ENCODE data around the gene PARVG.
"Not testable (repeated sequence)": the region's sequence is repeated elsewhere in the genome, so short reads cannot be mapped to it uniquely, and the experiment has no call there.

Gene PARVG

DNA sequence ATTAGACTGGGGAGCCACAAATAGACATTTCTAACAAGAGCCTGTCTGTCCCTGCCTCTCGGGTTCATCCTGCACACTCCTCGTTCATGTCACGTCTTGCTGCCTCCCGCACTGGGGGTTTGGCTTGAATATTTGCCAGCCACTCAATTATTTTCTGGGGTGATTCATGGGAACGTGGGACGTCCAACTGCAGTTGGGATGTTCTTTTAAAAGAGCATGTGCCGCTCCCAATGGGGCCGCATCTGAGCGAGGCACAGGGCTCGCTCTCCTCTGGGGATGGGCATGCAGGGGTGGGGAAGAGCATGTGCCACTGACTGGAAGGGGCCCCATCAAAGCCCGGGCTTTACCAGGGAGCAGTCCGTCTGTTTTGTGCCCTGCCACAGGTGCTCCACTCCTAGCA is 43.4 kb downstream of the PARVG start:
- DNase-seq = no peak
- in situ Hi-C loops (cut with MboI; ENCODE audit: low pct_unique_long_range_greater_than_20kb, low sequenced_read_pairs) = no loop called here

DNA sequence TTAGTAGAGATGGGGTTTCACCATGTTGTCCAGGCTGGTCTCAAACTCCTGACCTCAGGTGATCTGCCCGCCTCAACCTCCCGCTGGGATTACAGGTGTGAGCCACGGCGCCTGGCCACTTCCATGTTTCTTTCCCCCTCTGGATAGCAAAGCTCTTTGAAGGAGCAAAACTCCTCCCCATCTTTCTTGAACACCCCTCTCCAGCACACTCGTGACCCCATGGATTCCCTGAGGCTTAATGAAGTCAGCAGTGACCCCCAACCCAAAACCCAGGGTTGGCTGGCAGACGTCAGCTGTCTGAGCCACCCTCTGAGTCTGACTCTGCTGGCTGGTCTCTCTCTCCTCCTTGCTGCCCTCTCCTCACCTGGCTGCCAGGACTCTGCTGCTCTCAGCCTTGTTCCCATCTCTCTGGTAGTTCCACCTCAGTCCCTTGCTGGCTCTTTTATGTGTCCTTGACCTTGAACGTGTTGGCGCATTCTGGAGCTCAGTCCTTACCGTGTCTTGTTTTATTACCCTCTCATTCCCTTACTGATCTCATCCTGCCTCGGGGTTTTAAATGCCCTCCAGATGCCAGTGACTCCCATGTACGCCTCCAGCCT is 44.5 kb downstream of the PARVG start:
- in situ Hi-C loops (cut with MboI; ENCODE audit: low pct_unique_long_range_greater_than_20kb, low sequenced_read_pairs) = no loop called here
- DNase-seq = no peak

DNA sequence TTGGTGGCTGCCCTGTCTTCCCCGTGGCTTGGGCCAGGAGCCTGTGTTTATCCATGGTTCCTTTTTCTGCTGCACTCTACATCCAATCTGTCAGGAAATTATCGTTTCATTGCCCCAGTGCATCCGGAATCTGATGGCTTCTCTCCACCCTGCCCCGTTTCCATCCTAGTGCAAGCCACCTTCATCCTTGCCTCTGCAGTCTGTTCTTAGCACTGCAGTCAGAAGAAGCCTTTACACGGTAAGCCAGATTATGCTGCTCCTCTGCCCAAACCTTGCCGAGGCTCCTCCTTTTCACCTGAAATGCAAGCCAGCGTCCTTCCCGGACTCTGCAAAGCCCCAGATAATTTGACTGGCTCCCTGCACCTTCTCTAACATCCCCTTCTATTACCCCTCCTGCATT is 45.1 kb downstream of the PARVG start:
- no peak for DNase-seq
- in situ Hi-C loops (cut with MboI; ENCODE audit: low pct_unique_long_range_greater_than_20kb, low sequenced_read_pairs) = no loop called here

DNA sequence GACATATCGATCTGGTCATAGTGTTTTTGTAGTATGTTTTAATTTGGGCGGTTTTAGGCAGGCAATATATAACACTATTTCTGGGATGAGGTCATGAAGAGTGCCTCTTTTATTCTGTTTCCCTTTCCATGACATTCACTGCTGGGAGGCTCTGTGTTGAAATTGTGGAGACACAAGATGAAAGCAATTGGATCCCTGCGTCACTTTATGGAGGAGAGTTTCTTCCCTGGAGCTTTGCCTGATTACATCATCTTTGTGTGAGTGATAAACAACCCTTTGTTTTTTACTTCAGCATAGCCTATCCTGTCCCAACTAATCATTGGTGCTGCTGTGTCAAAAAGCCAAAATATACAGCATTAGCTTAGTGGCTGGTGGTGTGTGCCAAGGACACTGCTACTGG is 48.6 kb downstream of the PARVG start:
- in situ Hi-C loops (cut with MboI; ENCODE audit: low pct_unique_long_range_greater_than_20kb, low sequenced_read_pairs) = no loop called here
- no peak for DNase-seq

DNA sequence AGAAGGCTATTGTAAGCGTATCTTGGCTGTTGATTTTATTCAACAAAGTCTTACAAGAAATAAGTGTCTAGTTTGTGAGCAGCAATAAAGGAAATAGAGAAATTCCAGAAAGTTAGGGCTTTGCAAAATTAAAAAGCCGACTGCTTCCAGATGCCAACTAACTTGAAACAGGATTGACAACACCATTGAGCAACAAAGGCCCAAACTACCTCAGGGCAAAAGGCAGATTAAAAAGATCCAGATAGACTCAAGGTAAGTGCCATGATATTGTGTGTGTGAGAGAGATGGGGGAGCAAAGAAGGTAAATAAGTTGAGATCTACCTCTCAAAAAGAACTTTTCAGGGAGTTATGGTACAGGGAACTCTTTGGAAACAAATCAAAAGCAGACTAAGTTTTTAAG is 49.1 kb downstream of the PARVG start:
- no peak for DNase-seq
- in situ Hi-C loops (cut with MboI; ENCODE audit: low pct_unique_long_range_greater_than_20kb, low sequenced_read_pairs) = no loop called here

DNA sequence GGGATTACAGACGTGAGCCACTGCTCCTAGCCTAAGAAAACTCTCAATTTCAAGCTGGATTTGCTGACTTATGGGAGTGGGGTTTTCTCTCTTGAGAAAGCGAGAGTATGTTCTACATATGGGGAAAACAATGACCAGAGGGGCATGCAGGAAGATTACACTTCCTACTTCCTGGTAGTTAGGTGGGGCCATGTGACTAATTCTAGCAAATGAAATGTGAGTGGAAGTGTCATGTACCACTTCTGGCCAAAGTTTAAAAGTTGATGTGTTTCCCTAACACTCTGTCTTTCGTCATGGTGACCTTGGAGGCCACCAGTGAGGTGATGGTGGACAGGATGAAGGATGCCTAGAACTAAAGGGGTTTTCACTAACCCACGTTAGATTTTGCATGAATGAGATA is 50.5 kb downstream of the PARVG start:
- in situ Hi-C loops (cut with MboI; ENCODE audit: low pct_unique_long_range_greater_than_20kb, low sequenced_read_pairs) = no loop called here
- DNase-seq = no peak

DNA sequence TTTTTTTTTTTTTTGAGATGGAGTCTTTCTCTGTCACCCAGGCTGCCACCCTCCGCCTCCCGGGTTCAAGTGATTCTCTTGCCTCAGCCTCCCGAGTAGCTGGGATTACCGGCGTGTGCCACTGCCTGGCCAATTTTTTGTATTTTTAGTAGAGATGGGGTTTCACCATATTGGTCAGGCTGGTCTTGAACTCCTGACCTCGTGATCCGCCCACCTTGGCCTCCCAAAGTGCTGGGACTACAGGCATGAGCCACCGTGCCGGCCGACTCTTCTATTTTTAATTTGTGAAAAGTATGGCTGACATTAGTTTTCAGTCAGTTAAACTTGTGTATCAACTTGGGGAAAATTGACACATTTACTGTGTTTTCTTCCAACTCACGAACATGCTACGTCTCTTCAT is 53.6 kb downstream of the PARVG start:
- in situ Hi-C loops (cut with MboI; ENCODE audit: low pct_unique_long_range_greater_than_20kb, low sequenced_read_pairs); DNase-seq: not testable (repeated sequence)

DNA sequence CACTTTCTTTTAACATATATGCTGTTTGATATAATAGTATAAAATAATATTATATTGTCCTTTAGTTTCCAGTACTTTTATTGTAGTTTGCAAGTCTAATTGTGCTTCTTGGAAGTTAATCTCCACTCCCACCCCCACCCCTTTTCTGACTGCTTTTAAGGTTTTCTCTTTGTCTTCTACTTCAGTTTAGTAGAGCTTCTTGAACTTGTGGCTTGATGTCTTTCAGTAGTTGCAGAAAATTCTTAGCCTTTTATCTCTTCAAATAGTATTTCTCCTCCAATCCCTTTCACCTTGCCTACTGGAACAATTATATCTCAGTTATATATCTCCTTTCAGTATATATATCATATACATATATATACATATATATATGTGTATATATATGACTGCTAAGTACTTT is 56.6 kb downstream of the PARVG start:
- in situ Hi-C loops (cut with MboI; ENCODE audit: low pct_unique_long_range_greater_than_20kb, low sequenced_read_pairs) = no loop called here
- no peak for DNase-seq

DNA sequence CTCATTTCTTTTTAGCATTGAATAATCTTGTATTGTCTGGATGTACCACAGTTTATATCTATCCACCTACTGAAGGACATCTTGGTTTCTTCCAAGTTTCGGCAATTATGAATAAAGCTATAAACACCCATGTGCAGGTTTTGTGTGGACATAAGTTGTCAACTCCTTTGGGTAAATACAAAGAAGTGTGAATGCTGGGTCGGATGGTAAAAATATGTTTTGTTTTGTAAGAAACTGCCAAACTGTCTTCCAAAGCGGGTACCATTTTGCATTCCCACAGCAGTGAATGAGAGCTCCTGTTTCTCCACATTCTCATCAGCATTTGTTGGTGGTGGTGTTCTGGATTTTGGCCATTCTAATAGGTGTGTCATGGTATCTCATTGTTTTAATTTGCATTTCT is 60.4 kb downstream of the PARVG start:
- in situ Hi-C loops (cut with MboI; ENCODE audit: low pct_unique_long_range_greater_than_20kb, low sequenced_read_pairs) = not testable (repeated sequence)

DNA sequence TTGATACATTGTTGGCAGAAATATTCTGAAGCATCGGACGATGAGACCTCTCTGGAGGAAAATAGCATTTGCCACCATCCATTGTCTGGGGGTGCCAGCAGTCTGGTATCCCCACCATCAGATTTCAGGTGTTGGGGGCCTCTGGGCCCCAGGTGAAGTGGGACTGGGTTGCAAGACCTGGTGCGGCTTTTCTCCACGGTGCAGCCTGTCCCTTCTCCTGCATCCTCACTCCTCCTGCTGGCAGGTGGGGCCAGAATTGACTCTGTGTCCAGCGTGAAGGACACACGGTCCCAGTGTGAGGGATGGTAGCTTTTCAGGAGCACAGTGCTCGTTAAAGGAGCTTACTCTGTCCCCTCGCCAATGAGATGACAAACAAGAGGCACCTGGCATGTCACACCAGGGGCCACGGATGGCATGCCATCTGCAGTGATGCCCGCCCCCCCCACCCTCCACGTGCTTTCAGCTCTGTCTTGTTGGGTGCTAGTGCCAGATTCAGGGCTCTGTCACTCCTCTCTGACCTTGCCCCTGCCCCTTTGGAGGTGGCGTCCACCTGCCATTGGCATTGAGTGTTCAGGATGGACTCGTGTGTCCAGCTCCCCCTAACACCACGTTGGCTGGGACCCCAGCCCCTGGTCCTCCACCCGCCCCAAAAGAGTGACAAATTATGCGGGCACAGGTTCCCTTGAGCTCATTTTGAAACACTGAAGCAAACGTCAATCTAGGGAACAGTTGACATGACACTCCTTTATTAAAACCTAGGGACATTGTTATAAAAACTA is 62.4 kb downstream of the PARVG start:
- no peak for DNase-seq
- in situ Hi-C loops (cut with MboI; ENCODE audit: low pct_unique_long_range_greater_than_20kb, low sequenced_read_pairs) = no loop called here

More for the DNA sequence above, 60.4 kb downstream of the PARVG start:
- not testable (repeated sequence) for DNase-seq

DNA sequence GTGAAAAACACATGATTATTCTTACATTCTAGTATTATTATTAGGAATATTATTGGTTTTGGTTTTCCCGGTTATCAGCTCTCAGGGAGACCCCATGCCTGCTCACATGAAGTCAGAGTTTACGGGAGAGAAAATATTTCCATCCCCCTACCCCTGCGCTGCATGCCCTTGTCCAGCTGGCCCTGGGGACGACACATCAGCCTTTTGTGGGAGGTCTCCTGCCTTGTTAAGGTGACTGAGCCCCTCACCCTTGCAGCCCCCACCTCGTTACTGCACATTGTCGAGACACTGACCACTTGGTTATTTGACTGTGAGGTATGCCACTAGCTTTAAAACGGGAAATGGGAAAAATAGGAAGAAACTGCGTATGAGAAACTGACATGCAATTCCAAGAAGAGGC is 63.0 kb downstream of the PARVG start:
- in situ Hi-C loops (cut with MboI; ENCODE audit: low pct_unique_long_range_greater_than_20kb, low sequenced_read_pairs) = no loop called here
- no peak for DNase-seq

DNA sequence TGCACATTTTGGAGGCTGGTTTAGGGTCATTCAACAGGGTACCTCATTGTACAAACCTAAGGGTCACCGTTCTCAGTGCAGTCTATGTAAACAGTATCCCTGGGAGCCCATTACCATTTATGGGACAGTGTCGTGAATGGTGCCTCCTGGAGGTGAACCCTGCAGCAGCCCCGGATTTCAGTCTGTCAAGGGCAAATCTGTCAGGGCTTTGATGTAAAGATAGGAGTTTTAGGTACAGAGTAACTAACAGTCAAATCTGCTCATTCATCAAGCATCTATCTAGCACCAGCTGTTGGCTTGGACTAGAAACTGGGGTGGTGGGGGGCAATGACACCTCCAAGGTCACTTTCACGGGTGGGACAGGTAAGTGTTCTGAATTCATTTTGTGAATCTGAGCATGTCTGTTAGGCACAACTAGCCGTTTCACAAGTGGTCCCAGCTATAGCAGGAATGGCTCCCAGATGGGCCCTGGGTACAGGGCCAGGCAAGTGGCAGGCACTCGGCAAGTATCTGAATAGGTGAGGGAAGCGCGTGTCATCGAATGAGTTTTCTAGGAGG is 63.6 kb downstream of the PARVG start:
- in situ Hi-C loops (cut with MboI; ENCODE audit: low pct_unique_long_range_greater_than_20kb, low sequenced_read_pairs) = no loop called here
- no peak for DNase-seq

DNA sequence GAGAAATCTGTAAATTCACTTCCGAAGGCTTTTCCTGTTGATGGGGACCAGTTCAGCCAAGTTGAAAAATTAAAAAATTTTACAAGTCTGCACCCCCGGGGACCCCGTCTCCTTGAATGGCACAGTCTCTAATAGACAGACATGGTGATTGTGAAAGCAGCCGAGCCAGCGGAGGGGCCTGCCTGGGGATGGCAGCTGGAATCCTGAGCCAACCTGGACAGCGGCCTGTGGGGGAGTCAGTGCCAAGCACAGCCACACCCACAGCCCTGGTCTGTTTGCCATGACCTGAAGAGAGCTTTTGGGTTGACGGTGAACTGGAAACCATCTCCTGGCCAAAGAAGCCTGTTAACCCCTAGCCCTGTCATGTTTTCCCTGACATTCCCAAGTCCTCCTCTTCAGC is 64.7 kb downstream of the PARVG start:
- in situ Hi-C loops (cut with MboI; ENCODE audit: low pct_unique_long_range_greater_than_20kb, low sequenced_read_pairs) = no loop called here
- DNase-seq = no peak

DNA sequence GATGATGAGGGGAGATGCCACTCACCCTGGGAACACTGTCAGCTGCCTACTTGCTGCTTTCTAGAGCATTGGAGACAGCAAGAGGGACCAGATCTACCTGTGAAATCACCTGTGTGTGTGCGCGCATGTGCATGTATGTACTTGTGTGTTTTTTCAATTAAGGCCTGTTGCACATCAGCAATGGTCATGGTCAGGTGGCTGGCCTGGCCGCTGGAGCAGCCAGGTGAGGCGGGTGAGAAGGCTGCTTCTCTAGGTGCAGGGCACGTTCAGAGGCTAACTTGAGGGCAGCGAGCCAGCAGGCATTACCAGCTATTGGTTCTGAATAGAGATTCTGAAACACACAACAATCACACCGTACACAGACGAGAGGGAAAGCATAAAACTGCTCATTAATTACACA is 65.1 kb downstream of the PARVG start:
- in situ Hi-C loops (cut with MboI; ENCODE audit: low pct_unique_long_range_greater_than_20kb, low sequenced_read_pairs) = no loop called here
- no peak for DNase-seq

DNA sequence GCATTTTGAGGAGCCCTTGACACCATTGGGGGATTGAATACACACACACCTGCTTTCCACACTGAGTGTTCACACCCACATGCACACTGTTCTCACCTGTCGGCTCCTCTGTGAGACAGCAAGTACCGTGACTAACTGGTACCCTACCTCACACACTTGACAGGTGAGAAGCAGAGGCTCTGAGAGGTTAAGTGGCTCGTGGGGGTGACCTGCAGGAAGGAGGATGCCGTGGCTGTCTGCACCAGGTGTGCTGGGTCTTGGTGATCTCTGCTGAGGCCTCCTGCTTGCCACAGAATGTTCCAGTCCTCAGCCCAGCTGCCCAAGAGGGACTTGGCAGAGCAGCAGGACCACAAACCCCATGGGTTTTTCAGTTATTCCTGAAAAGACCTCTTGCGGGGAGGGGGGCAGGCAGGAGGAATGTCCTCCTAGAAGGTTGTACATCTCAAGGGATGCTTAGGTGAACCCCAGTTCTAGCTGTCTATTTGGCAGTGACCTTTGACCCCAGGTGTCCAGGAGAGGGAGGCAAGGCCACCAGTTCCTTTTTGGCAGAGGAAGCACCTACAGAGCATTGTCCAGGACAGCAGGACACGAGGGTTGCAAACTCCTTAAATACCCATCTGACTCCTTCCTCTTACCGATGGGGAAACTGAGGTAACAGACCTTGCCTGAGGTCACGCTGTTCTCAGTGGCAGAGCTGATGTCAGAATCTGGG is 66.0 kb downstream of the PARVG start:
- in situ Hi-C loops (cut with MboI; ENCODE audit: low pct_unique_long_range_greater_than_20kb, low sequenced_read_pairs) = no loop called here
- DNase-seq = no peak

DNA sequence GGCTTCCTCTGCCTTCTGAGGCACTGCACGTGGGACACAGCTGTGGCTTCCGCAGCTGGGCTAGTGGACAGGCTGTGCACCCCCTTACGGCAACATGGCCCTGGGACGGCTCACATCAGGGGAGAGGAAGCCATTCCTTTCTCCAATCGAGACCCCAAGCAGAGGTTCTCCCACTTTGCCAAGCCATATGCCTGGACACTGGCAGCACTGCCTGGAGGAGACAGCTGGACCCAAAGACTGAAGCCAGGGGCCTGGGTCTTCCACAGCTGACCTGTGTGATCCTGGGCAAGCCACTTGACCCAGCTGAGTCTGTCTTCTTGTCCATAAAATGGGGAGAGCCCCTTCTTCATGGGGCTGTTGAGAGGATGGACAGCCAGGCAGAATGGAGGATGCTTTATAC is 66.6 kb downstream of the PARVG start:
- in situ Hi-C loops (cut with MboI; ENCODE audit: low pct_unique_long_range_greater_than_20kb, low sequenced_read_pairs) = no loop called here
- DNase-seq = no peak

DNA sequence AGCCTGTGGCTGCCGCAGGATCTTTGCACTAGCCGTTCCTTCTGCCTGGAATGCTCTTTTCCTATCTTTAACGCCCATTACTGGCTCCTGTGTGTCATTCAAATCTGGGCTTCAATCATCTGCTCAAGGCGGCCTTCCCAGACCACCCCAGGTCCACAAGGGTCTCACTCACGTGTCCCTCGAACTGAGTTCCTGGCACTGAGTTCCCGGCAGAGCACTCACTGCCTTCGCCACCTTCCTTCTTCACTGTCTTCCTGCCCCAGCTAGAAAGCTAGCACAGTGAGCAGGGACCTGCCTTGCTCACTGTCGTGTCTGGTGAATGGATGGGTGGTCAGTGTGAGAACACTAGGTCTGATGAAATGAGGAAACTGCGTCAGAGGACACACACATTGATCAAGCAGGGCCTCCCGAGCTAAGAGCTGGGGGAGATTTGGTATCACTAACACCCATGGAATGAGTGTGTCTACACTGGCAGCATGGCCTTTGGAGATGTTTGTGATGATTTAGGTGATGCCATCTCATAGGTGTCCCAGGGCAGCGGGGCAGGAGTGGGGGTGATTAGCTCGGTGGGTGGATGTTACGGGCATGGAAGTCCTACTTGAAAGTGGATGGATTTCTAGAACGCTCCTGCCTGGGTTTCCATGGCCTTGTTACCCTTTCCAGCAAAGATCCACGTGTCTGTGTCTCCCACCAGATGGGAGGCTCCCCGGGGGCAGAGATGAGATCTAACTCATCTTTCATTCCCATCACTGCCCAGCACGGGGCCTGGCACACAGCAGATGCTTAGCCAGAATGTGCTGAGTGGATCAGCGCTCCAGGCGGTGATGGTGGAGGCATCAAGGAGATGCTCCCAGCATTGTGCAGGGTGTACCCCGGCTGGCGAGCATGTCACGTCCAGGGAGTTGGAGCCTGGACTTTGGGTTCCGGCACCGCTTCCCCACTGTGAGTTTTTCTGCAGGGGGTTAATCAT is 67.5 kb downstream of the PARVG start:
- DNase-seq = no peak
- in situ Hi-C loops (cut with MboI; ENCODE audit: low pct_unique_long_range_greater_than_20kb, low sequenced_read_pairs) = no loop called here

DNA sequence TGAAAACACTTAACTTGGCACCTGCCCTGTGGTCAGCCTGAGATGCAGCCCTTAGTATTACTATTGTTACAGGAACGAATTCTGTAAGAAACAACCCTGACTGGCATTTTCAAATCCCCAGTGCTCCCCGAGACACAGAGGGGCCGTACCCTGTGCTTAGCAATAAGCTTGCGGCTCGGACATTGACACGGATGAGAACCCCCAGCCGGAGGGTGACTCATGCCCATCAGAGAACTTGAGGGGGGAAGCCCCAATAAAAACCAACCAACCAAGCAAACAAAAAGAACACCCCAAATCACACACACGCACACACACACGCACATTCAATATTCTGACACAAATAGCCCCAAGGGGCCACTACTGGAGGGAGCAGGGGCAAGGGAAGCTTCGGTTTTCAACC is 68.2 kb downstream of the PARVG start:
- in situ Hi-C loops (cut with MboI; ENCODE audit: low pct_unique_long_range_greater_than_20kb, low sequenced_read_pairs) = no loop called here
- DNase-seq = no peak
